K562 (cell line): ENCODE data around the gene FAM177B. TPM values are rescaled to one million over a fixed set of nuclear protein-coding genes. Genes with fewer than 3 reads are reported as not detected.

Source experiments
- CHCHD3 ChIP-seq: fragments of 250-450 bp; sonication (Bioruptor Pico); IDR thresholded peaks from 2 replicates; pipeline ENCODE4 v2.1.2; 2022; ENCODE audit warnings: mild to moderate bottlenecking
- MCM5 ChIP-seq: fragments of 450-650 bp; IDR thresholded peaks from 2 replicates; pipeline ENCODE4 v1.6.1; 2016; ENCODE audit warnings: low read depth
- PRDM10 ChIP-seq: fragments of 450-650 bp; IDR thresholded peaks from 2 replicates; pipeline ENCODE4 v1.6.1; 2018; ENCODE audit not compliant: partially characterized antibody
- RBM17 ChIP-seq: fragments of 200-400 bp; formaldehyde crosslinking; IDR thresholded peaks from 2 replicates; pipeline ENCODE4 v1.6.1; 2017; ENCODE audit warnings: low read depth, mild to moderate bottlenecking, low read length, borderline replicate concordance
- REST ChIP-seq, 2 experiments: fragments of 450-650 bp; formaldehyde crosslinking in 1 of 2; IDR thresholded peaks; 2 replicates each; pipeline versions ENCODE4 v1.4.0 to v1.6.1; 2014 to 2020; ENCODE audit warnings: mild to moderate bottlenecking in 2 of 2, borderline replicate concordance in 1 of 2, low read depth in 1 of 2
- SLC30A9 ChIP-seq: fragments of 250-450 bp; sonication (Bioruptor Pico); IDR thresholded peaks from 2 replicates; pipeline ENCODE4 v1.8.0; 2022; ENCODE audit warnings: mild to moderate bottlenecking, moderate library complexity
- TRIM24 ChIP-seq, 2 experiments: fragments of 450-650 bp; IDR thresholded peaks; 2 replicates each; pipeline ENCODE4 v1.6.1; 2016
- VEZF1 ChIP-seq: fragments of 200-800 bp; sonication (Bioruptor generic); IDR thresholded peaks from 2 replicates; pipeline ENCODE4 v1.6.1; 2017; ENCODE audit warnings: missing genetic modification characterization, missing compliant biosample characterization
- ZNF134 ChIP-seq: fragments of 250-450 bp; sonication (Bioruptor Pico); conservative IDR thresholded peaks from 2 replicates; pipeline ENCODE4 v1.4.0; 2020
- ZNF143 ChIP-seq: sonication (generic); formaldehyde crosslinking; IDR thresholded peaks from 2 replicates; pipeline ENCODE4 v1.9.0; 2022; ENCODE audit warnings: mild to moderate bottlenecking, missing genetic modification reagents
- ZNF395 ChIP-seq: fragments of 200-800 bp; sonication (Bioruptor generic); IDR thresholded peaks from 2 replicates; pipeline ENCODE4 v1.6.1; 2017; ENCODE audit warnings: missing genetic modification characterization, missing compliant biosample characterization
- polyA plus RNA-seq, 8 experiments: library from polyadenylated mRNA; depleted of rRNA in 4 of 8; stranded (reverse) in 5 of 8; unstranded in 3 of 8; fragments of >200 nt; fragmentation: Nextera tagmentation in 2 of 8; fragmentation: Illumina TruSeq in 1 of 8; extraction: Ambion mirVana in 2 of 8; extraction: Trizol in 1 of 8; gene quantifications; 2 replicates each; pipeline versions ENCODE4 v1.2.1 to v1.2.3, GENCODE V29; 2011 to 2014; ENCODE audit warnings: inconsistent platforms in 1 of 8, missing spikeins in 1 of 8
- total RNA-seq, 7 experiments: library from RNA; depleted of rRNA in 6 of 7; stranded (reverse); fragments of >200 nt in 6 of 7; fragmentation: Illumina TruSeq in 2 of 7; extraction: Trizol in 2 of 7; gene quantifications; 2 replicates each; pipeline versions ENCODE4 v1.2.1 to v1.2.3, GENCODE V29; 2011 to 2021; ENCODE audit warnings: low replicate concordance in 1 of 7

Gene FAM177B
- total and polyA plus RNA-seq, 9 of the 15 experiments (the other 6 are each of a cell fraction or from before 2014, with no cell fraction given), result not detected

GRCh38 chr1:222712253-222713090, 24.5 kb upstream of the FAM177B start, which contains the start of the genes AIDA and BROX (continued):
- TF ChIP-seq ZNF395 (peak; percentile 94), VEZF1 (CRISPR knock-in tag) (peak; percentile 48; the same call in 1 of the 2 replicates), TRIM24 (IDR thresholded peaks at IDR 0.05) (no peak), ZNF134 (CRISPR knock-in tag) (peak; percentile 58), ZNF143 (CRISPR knock-in tag) (no peak), RBM17 (no peak), CHCHD3 (0 out of 2 replicates have a peak, but pooled peaks have one; percentile 48), PRDM10 (peak; percentile 58), REST (IDR thresholded peaks at IDR 0.05; ENCODE audit: borderline replicate concordance) (peak; percentile 76), REST (CRISPR knock-in tag; IDR thresholded peaks at IDR 0.05; ENCODE audit: low read depth) (peak; percentile 77; the same call in 1 of the 2 replicates), MCM5 (no peak), SLC30A9 (CRISPR knock-in tag) (no peak)
